NCI-H1092 (cell line): ENCODE data around the gene ADAMTS2.
"Not testable (repeated sequence)": the region's sequence is repeated elsewhere in the genome, so short reads cannot be mapped to it uniquely, and the experiment has no call there.

Experiments used
- DNase-seq: peaks from one replicate; lab custom pipeline; 2025; lab: John Stamatoyannopoulos, UW

The ADAMTS2 gene

GRCh38 chr5:179123491-179124272 is 221.6 kb downstream of the ADAMTS2 start:
- no peak for DNase-seq

- DNase-seq = no peak
These were observed 222.2 kb downstream of the ADAMTS2 start for GRCh38 chr5:179123109-179123426.

- no peak for DNase-seq
These were observed 222.7 kb downstream of the ADAMTS2 start for GRCh38 chr5:179122411-179123108.

GRCh38 chr5:179121667-179122111 is 223.6 kb downstream of the ADAMTS2 start:
- DNase-seq = no peak

GRCh38 chr5:179120951-179121666 is 224.2 kb downstream of the ADAMTS2 start:
- no peak for DNase-seq

- no peak for DNase-seq
These were observed 224.8 kb downstream of the ADAMTS2 start for GRCh38 chr5:179120421-179120861.

GRCh38 chr5:179119415-179120170 is 225.7 kb downstream of the ADAMTS2 start:
- no peak for DNase-seq

GRCh38 chr5:179118756-179119414 is 226.4 kb downstream of the ADAMTS2 start:
- DNase-seq = no peak

GRCh38 chr5:179118338-179118737 is 226.9 kb downstream of the ADAMTS2 start:
- DNase-seq = no peak

- DNase-seq = no peak
These were observed 229.3 kb downstream of the ADAMTS2 start for GRCh38 chr5:179115845-179116524.

- DNase-seq = no peak
These were observed 230.0 kb downstream of the ADAMTS2 start for GRCh38 chr5:179115307-179115706.

- no peak for DNase-seq
These were observed 230.5 kb downstream of the ADAMTS2 start for GRCh38 chr5:179114756-179115155.

- DNase-seq = no peak
These were observed 231.2 kb downstream of the ADAMTS2 start for GRCh38 chr5:179113945-179114641.

GRCh38 chr5:179113143-179113530 is 232.1 kb downstream of the ADAMTS2 start:
- DNase-seq = no peak

GRCh38 chr5:179112469-179113142 is 232.7 kb downstream of the ADAMTS2 start:
- DNase-seq = no peak

- DNase-seq = no peak
These were observed 233.7 kb downstream of the ADAMTS2 start for GRCh38 chr5:179111267-179112207.

GRCh38 chr5:179110528-179110927 is 234.7 kb downstream of the ADAMTS2 start:
- no peak for DNase-seq

GRCh38 chr5:179101282-179101681 is 244.0 kb downstream of the ADAMTS2 start:
- not testable (repeated sequence) for DNase-seq

GRCh38 chr5:179089502-179089901 is 255.8 kb downstream of the ADAMTS2 start:
- no peak for DNase-seq
